ENCODE results near the gene LRRC10B. TPM values are rescaled to one million over a fixed set of nuclear protein-coding genes. Genes with fewer than 3 reads are reported as not detected.

LRRC10B gene
- total RNA-seq, 2 donors from 2014 or later: 0.37 to 1.1 TPM

MicroRNAs encoded within 50 kb of the gene (microRNA counts, 767-probe panel; counts per million panel counts)
- 0 to 1,434 counts per million in 2 donors for microRNA hsa-miR-4488

Small RNA genes lying within 50 kb of the gene (microRNA-seq; reads per million reads assigned to microRNA genes)
- gene MIR4488 (ENCODE audit: borderline number of aligned reads in 2 of 2, borderline replicate concordance in 1 of 2): 0 reads per million in 2 donors

Other genes starting within 250 kb of the LRRC10B start
- under 1 TPM; 0.48 to 0.94 TPM for gene VWCE, start 213.4 kb upstream of the LRRC10B start, total RNA-seq
- 100 to 1,000 TPM; 118 to 133 TPM for gene DDB1, start 175.6 kb upstream of the LRRC10B start, total RNA-seq
- gene TKFC, start 175.5 kb upstream of the LRRC10B start, total RNA-seq: 10 to 100 TPM in 1 of 2 donors, 1 to 10 TPM in 1; 9.7 to 11.3 TPM
- 10 to 100 TPM; 15.0 to 27.3 TPM for gene CYB561A3, start 146.9 kb upstream of the LRRC10B start, total RNA-seq
- 10 to 100 TPM; 12.6 to 18.2 TPM for gene TMEM138, start 146.4 kb upstream of the LRRC10B start, total RNA-seq
- gene TMEM216, start 116.2 kb upstream of the LRRC10B start, total RNA-seq: 10 to 100 TPM in 1 of 2 donors, 1 to 10 TPM in 1; 9.5 to 11.7 TPM
- gene CPSF7, start 78.8 kb upstream of the LRRC10B start, total RNA-seq: 10 to 100 TPM; 24.6 to 31.4 TPM
- gene SDHAF2, start 78.6 kb upstream of the LRRC10B start, total RNA-seq: 10 to 100 TPM; 44.1 to 50.7 TPM
- 10 to 100 TPM; 19.2 to 23.6 TPM for gene SYT7, start 72.3 kb downstream of the LRRC10B start, total RNA-seq
- gene DAGLA, start 171.6 kb downstream of the LRRC10B start, total RNA-seq: 1 to 10 TPM; 3.9 to 5.7 TPM
- gene MYRF, start 243.9 kb downstream of the LRRC10B start, total RNA-seq: 10 to 100 TPM in 1 of 2 donors, 1 to 10 TPM in 1; 7.0 to 13.1 TPM